Stomach (tissue), 4 donors: ENCODE measurements around the gene TYMS.

Experiments
- CTCF ChIP-seq, 7 experiments: fragments of 450-650 bp in 4 of 7; fragments of 200-600 bp in 3 of 7; sonication (generic) in 3 of 7; IDR thresholded peaks; one replicate each; pipeline ENCODE4 v1.5.1; 2016 to 2019; ENCODE audit warnings: antibody characterized with exemption in 7 of 7, control low read depth in 2 of 7, mild to moderate bottlenecking in 1 of 7
- POLR2A ChIP-seq, 4 donors: fragments of 450-650 bp; IDR thresholded peaks; one replicate each; pipeline ENCODE4 v1.6.1; 2016; ENCODE audit warnings: antibody characterized with exemption in 4 of 4, control low read depth in 2 of 4, mild to moderate bottlenecking in 1 of 4, moderate library complexity in 1 of 4
- POLR2AphosphoS5 ChIP-seq, 3 donors: sonication (generic); formaldehyde crosslinking; IDR thresholded peaks; one replicate each; pipeline ENCODE4 v1.6.1; 2016; ENCODE audit warnings: antibody characterized with exemption in 3 of 3

GRCh38 chr18:692824-693223 lies 35.4 kb downstream of the TYMS start:
- TF ChIP-seq CTCF (IDR thresholded peaks at IDR 0.05) (no peak), POLR2A (IDR thresholded peaks at IDR 0.05) (no peak), POLR2AphosphoS5 (IDR thresholded peaks at IDR 0.05) (no peak)
